CD4-positive, alpha-beta T cell treated with Interleukin-17A for 1 hour (primary cell): Measurements from ENCODE around the gene SH2D3A.
"Not testable (repeated sequence)": the region's sequence is repeated elsewhere in the genome, so short reads cannot be mapped to it uniquely, and the experiment has no call there.

Experiments used
- DNase-seq: peaks from one replicate; pipeline ENCODE4 v3.0.0-alpha.2; 2020

Gene SH2D3A

DNA sequence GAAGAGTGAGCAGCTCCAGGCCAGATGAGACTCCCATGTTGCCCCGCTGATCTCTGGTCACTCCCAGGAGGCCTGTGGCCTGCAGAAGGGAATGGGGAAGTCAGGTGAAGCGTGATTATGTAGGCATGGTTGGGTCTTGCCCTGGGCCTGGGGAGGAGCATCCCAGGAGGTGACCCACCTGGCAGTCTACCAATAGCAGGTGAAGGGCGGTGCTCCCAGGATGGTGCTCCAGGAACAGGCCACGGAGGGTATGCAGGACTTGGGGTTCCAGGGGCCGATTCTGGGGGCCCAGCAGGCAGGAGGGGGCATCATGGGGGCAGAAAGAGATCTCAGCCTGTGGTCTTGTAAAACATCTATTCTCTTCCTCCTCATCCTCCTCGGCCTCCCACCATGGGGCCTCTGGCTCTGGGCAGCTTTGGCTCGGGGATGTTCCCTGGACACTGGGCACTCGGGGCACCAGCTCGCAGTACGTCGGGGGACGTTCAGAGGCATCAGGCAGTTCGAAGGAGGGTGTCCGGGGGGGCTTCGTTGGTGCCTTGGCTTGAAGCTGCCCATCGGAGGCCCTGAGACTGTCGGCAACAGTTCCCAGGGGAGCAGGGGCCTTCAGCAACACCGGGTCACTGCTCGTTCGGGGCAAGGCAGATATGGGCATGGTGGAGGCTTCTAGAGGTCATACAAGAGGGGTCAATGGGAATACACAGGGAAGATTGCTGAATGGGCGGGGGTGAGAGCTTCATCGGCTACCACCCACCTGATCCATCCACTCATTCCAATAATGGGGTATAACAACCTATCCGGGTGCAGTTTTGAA lies 12.4 kb downstream of the SH2D3A start:
- DNase-seq = no peak

DNA sequence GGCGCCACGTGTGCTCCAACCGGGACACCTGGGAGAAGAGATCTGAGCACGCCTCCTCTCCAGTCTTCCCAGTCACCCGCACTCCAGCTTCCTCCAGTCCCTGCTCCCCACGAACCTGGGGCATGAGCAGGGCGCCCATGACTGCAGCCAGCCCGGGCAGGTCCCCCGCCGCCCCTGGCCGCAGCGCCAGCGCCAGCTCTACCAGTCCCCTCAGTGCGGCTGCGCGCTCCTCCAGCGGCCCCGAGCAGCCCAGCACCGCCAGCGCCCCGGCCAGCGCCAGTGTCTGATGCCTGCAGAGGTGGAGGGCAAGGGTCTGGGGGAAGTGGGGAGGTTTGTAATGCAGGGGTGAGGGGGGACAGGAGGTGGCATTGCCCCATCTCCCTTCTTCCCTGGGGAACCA lies 13.1 kb downstream of the SH2D3A start:
- no peak for DNase-seq

DNA sequence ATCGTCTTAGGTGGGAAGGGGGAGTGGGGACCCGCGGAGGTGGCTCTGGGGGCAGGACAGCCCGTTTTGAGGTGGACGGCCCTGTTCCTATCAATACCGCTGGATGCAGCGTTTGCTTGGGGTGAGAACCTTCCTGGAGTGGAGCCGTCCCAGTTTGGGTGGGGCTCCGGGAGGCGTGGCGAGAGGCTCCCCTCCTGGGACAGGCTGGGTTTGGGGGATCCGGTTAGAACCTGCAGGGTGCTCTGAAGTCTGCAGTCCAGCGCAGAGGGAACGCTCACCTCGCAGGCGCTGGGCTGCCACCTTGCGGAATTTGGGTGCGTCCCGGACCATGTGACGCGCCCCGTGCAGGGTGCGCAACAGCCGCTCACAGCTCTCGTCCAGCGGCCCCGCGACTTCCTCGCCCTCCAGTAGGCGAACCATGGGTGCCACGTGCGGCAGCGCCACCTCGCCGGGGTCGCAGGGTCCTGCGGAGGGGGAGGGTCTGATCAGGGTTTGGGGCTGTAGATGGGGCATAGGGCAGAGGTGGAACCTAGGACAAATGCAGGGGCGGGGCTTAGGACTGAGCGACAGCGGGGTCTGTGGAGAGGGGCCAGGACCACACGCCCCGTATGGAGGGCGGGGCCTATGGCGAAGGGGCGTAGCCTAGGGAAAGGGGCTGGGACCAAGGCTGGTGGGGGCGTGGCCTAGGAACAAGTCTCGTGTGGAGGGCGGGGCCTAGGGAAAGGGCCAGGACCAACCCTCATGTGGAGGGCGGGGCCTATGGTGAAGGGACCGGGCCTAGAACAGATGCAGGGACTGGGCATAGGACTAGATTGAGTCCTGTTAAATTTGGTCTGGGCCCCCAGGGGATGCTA lies 13.8 kb downstream of the SH2D3A start:
- DNase-seq = peak; percentile 84

DNA sequence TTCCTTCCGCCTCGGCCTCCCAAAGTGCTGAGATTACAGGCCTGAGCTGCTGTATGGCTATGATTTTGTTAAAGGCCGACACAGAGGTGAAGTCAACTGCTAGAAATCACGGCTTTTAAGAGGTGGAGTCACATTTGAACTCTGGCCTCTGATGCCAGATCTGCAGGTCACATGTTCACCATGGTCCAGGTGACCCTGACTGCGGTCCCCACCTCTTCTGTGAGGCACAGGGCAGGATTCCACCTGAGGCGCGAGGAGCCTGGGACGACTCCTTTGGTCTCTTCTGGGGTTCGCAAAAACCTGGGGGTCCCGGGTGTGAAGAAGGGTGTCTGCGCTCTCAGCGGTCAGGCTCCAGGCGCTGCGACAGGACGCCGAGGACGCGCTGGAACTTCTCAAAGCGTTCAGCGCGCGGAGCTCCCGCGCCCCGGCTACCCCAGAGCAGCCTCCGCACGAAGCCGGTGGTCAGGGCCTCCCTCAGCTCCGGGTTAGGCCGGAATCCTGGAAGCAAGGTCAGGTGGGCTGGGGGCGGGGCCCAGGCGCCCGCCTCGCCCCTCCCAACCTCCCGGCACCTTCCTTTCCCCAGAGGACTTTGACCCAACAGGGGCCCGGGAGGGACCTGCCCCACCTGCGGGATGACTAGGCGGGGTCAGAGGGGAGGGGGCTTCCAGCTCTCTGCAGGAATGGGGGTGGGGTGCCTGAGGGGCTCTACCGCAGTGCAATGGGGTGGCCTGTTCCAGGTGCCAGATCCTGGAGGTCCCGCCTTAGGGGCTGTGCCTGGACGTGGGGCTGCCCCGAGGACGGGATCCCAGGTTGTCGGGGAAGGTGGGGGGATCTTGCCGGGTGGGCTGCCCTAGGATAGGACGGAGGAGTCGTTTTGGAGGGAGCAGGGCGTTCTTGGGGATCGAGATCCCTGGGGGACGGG lies 14.7 kb downstream of the SH2D3A start:
- DNase-seq = no peak

DNA sequence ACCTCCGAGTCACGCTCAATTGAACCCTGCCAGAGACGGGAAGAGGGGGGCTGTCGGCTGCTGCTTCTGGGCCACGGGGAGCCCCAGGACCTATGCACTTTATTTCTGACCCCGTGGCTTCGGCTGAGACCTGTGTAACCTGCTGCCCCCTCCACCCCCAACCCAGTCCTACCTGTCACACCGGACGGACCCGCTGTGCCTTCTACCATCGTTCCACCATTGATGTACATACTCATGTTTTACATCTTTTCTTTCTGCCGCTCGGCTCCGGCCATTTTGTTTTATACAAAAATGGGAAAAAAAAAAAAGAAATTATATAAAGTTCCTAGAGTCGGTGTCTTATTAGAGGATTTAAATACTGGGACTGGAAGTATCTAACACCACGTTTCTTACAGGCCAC lies 16.0 kb downstream of the SH2D3A start:
- DNase-seq = no peak

DNA sequence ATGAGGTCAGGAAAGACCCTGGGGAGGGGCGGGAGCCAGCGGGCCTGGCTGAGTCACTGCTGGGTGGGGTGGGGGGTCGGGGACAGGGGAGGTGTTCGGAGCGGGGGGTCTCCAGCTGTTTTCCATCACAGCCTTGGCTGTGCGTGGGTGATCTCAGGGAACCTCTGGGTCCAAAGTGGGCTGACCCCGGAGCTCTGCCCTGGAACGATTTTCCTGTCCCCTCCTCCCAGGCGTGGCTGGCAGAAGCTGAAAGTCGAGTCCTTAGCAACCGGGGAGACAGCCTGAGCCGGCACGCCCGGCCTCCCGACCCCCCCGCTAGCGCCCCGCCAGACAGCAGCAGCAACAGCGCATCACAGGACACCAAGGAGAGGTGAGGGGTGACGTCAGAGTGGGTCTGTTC lies 17.2 kb downstream of the SH2D3A start:
- no peak for DNase-seq

DNA sequence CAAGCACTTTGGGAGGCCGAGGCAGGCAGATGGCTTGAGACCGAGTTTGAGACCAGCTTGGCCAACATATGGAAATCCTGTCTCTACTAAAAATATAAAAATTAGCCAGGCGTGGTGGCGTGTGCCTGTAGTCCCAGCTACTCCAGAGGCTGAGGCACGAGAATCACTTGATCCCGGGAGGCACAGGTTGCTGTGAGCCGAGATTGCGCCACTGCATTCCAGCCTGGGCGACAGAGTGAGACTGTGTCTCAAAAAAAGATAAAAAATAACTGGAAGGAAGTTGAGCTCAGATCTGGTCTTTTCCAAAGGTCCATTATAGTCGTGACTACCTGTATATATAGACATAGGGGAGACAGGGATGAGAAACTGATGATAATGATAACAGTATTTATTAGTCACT lies 18.7 kb downstream of the SH2D3A start:
- DNase-seq = not testable (repeated sequence)

DNA sequence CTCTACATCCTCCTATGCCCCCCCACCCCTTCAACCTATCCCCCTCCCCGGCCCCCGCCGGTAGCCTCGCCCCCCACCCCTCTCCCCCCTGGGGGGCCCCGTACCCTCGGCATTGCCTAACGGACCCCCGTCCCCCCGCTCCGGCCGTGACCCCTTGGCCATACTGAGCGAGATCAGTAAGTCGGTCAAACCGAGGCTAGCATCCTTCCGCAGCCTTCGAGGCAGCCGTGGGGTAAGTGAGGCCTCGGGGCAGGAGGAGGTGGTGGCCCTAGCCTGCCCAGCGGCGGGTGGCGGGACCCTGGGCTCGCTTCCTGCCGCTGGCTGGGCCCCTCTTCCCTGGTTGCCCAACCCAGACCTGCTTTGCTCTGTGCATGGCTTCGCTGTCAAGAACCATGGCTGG lies 21.3 kb downstream of the SH2D3A start:
- DNase-seq = no peak

DNA sequence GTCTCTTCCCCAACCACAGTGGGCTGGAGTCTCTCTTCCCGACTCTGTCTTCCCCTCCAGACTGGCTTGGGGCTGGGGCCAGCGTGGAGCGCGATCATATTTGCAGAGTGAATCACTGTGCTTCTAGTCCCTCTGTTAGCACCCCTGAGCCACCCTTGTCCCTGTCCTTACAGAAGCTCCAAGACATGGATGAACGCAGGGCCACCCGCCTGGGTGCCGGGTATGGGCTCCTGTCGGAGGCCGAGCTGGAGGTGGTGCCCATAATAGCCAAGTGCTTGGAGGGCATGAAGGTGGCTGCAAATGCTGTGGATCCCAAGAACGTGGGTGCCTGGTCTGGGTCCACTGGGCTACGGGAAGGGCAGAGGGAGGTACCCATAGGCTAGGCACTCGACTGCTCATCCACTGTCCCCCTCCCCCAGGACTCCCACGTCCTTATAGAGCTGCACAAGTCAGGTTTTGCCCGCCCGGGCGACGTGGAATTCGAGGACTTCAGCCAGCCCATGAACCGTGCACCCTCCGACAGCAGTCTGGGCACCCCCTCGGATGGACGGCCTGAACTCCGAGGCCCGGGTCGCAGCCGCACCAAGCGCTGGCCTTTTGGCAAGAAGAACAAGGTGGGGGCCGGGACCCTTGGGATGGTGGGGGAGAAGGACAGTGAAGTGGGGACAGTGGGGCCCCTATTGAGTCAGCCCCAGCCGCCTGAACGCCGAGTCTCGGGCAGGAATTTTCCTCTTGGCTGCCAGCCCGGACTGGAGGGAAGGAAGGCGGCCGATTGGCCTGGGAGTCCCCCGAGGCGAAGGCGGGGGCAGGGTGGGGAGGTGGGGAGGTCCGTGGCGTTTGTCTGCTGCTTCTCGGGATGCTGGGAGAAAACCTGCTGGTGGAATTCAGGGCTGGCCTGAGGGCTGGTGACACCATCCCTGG lies 22.6 kb downstream of the SH2D3A start:
- DNase-seq = no peak

DNA sequence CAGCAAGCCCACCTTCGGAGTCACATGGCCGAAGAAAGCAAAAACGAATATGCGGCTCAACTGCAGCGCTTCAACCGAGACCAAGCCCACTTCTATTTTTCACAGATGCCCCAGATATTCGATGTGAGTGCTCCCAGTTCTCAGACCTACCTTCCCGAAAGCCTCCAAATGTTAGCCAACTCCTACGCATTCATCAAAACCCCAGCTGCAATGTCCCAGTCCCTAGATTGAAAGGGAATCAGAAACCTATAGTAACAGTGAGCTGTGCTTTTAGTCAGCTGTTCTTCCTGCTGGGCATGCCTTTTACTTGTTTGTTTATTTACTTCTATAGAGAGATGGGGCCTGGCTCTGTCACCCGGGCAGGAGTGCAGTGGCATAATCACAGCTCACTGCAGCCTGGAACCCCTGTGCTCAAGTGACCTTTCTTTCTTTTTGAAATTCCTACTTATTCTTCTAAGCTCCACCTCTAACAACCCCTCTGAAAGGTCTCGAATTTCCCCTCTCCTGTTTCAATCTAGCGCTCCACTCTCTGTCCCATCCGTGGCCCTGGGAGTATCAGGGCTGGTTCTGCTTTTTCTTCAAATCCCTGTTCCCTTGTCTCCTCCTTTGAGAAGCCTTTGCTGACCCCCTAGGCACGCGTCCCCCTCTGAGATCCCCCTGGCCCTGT lies 23.4 kb downstream of the SH2D3A start:
- no peak for DNase-seq

DNA sequence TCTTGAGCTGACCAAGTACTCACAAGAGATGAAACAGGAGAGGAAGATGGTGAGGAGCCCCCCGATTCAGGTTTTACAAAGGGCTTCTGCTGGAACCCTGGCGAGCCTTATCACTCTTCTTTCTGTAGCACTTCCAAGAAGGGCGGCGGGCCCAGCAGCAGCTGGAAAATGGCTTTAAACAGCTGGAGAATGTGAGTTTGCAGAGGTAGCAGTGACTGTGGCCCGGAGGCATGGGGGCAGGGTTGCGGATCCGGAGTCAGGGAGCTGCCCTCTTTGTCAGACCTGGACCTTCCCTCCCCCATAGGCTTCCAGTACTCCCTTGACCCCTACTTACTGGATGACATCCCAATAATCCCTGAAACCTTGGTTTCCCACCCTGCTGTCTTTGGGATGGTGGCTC lies 24.2 kb downstream of the SH2D3A start:
- DNase-seq = no peak

DNA sequence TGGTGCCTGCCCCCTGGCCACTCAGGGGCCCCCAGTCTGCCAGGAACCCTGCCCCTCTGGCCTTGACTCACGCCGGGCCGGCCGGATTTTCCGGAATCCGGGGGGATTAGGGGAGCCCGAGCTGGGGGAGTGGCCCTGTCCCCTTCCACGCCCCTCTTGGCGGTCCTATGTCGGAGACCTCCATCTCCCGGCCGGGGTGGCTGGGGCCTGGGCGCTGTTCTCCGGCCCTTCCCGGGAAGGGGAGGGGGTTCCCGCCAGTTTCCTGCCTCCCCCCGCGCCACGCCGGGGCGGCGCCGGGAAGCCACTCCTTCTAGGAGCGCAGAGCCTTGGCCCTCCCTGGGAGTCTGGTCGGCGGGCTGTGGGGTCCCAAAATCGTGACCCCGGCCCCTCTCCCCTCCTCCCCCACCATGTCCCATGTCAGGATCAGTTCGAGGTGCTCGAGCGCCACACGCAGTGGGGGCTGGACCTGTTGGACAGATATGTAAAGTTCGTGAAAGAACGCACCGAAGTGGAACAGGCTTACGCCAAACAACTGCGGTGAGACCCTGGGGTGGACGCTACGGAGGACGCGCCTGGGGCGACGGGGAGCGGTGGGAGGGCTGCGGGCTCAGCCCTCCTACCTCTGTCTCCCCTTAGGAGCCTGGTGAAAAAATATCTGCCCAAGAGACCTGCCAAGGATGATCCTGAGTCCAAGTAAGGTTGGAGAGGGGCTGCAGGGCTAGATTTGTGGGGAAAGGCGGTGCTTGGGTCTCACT lies 26.5 kb downstream of the SH2D3A start:
- DNase-seq = no peak

DNA sequence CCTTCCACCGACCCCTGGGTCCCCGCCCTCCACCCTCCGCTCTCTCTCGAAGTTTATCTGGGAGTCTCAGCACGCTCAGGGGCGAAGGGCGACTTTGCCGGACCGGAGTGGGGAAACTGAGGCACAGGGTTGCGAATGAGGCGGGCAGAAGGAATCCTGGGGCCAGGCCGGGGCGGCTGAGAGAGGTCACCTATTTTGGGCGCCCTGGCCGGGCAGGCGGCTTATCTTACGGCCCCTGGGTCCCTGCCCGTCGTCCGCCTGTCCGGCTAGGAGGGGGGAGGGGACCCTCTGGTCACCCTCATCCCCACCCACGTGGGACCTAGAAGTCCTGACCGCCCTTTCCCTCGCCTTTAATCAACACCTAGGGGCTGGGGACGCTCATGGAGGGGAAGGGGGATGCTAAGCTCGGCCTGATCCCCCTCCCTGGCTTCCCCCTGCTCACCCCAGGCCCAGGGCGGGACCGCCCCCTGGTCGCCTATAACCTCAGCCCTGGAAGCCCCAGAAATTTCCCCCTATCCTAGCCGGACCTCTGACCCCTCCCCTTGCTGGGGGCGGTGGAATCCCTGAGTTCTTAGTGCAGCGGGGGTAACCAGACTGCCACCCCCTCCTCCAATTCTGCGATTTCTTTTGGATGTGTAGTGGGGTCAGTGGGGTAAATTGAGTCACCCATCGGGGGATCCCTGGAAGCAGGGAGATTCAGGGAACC lies 27.2 kb downstream of the SH2D3A start:
- no peak for DNase-seq

DNA sequence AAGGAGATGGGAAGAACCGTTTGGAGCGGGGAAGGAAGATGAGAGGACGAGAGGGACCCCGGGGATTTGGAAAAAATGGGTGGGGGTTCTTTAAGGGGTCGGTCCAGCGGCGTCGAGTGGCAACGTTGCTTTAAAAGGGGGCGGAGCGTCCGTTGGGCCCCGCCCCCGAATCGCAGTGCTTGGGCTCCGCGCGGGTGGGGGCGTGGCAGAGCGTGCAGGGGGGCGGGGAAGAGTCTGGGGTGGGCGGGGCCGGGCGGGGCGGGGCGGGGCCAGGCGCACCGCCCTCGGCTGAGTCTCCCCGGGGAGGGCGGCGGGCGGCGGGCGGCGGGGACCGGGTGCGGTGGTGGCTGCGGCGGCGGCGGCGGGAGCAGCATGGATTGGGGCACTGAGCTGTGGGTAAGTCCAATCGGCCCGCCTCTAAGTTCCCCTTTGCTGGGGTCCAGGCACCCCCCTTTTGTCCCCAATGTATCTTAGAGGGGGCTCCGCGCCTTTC lies 27.8 kb downstream of the SH2D3A start, which contains the start of gene TRIP10:
Gene TRIP10, plus strand, starts transcription at position 291 of the 493 bp plus-strand sequence. Its CDS starts 82 bp downstream, at position 373.
- DNase-seq = peak; percentile 90

DNA sequence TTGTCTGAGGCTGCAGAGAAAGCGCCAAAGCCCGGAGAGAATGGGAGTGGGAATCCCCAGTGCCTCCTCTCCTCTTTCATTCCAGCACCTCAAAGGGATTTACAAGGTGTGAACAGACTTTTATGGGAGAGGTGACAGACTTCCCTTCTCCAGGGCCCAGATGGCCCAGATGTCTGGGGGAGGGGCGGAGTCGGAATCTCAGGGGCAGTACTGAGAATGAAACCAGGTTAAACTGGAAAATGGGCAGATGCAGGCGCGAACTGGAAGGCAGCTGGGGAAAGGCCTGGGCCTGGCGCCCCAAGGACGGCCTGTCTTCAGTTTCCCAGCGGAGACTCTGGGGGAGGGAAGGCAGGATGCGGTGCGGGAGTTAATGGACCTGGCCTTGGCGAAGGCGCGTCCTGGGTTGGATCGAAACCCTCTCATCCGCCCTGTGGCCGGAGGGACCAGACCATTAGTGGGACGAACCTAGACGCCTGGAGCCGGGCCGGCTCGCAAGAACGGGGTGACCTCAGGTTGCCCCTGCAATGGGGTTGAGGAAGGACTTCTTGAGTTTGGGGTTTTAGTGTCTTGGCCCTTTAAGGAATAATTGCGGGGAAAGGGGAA lies 28.3 kb downstream of the SH2D3A start:
- DNase-seq = peak; percentile 44

DNA sequence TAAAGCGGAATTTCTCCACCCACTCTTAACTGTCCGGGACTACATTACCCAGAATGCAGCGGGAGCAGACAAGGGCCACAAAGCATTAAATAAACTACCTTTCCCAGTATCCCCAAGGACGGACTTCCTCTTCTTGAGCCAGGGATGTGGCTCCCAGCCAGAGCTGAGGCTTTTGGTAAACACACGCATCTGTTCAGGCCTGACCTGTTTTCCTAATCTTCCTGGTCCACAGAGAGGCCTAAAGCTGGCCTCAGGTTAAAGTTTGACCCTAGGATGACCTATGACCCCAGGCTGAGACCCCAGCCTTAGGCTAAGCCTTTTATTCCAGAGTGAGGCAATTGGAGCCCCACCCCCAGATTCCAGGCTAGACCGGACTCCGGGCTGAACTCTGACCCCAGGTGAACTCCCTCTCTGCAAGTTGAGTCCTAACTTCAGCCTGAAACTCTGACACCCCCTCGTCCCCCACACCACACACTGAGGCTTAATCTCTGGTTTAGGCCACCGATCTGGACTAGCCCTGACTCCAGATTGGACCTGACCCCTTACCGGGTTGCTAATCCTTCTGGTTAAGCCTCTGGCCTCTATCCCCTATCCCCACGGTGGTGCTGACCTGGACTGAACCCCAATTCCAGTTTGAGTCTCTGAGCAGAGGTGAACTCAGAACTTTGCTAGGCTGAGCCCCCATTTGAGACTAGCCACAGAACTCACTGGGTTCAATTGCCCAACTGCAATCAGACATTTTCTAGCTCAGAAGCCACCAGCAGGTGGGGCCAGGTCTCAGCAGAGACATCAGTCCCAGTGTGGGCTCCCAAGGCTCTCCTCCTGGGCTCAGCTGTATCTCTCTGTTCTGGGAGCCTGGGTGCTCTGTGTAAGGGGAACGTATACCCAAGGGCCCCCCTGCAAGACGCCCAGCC lies 29.1 kb downstream of the SH2D3A start:
- peak; percentile 86 for DNase-seq

DNA sequence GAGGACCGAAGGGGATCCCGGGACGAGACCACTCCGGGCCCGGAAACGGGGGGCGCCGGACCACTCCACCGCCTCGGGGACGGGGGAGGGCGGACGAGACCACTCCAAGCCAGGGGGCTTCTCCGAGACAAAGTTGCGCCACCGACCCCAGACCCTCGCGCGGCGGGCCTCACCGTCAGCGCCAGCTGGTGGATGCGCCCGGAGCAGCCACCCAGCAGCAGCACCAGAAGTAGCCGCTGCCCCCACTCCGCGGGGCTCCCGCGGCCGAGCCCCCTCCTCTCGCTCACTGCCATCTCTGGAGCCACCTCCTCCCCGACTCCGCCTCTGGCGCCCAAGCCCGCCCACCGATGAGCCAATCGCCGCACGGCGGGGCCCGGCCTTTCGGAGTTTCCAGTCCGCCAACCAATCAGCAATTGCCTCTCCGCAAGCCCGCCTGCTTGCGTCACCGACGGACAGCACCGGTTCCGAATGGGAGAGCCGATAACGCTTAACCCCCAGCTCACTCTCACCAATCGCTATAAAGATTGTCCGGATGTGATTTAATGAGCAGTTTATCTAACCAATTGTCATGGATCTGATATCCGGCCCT lies 29.9 kb downstream of the SH2D3A start, which contains the start of gene GPR108:
Gene GPR108, minus strand, starts transcription at position 297 of the 589 bp plus-strand sequence. Its CDS starts 4 bp downstream, at position 293.
- peak; percentile 100 for DNase-seq
